ENCODE data around the gene OSBP2. TPM values are rescaled to one million over a fixed set of nuclear protein-coding genes. Genes with fewer than 3 reads are reported as not detected.

The OSBP2 gene
- total and polyA plus RNA-seq, 4 donors: 0.18 to 3.9 (median 0.88) TPM

GRCh38 chr22:30918761-30919160 is 224.1 kb downstream of the OSBP2 start:
- Histone ChIP-seq H3K9me3 (ENCODE audit: control insufficient read depth, low read length) (peaks cover 1% of the 10 kb centered on the region), H3K27ac (ENCODE audit: low read depth in 1 of 2, low read length in 2 of 2) (no peak overlapping the region), H3K27me3 (ENCODE audit: control insufficient read depth in 1 of 2, insufficient read depth in 2 of 2, low read length in 1 of 2) (no peaks in the 10 kb centered on the region), H3K36me3 (ENCODE audit: control insufficient read depth in 1 of 2, insufficient read depth in 2 of 2, low read length in 1 of 2) (no peaks in the 10 kb centered on the region), H3K4me1 (ENCODE audit: control insufficient read depth in 1 of 2, insufficient read depth in 2 of 2, low read length in 2 of 2) (peaks cover 0 to 2% of the 10 kb centered on the region in 2 donors), H3K4me3 (ENCODE audit: low read length in 2 of 2) (no peak overlapping the region)
- DNase-seq (no peak), ATAC-seq (ENCODE audit: low FRiP score) (no peak)
- intact Hi-C loops (cut with DNase I): no loop called here
- 89 to 91% methylated on average over 7 of the region's 7 CpGs for WGBS, 2 donors

GRCh38 chr22:30919973-30920372 is 225.3 kb downstream of the OSBP2 start:
- DNase-seq (no peak), ATAC-seq (ENCODE audit: low FRiP score) (no peak)
- Histone ChIP-seq H3K4me1 (ENCODE audit: control insufficient read depth in 1 of 2, insufficient read depth in 2 of 2, low read length in 2 of 2) (peaks cover 0 to 2% of the 10 kb centered on the region in 2 donors), H3K4me3 (ENCODE audit: low read length in 2 of 2) (no peak overlapping the region), H3K36me3 (ENCODE audit: control insufficient read depth in 1 of 2, insufficient read depth in 2 of 2, low read length in 1 of 2) (no peaks in the 10 kb centered on the region), H3K27me3 (ENCODE audit: control insufficient read depth in 1 of 2, insufficient read depth in 2 of 2, low read length in 1 of 2) (no peaks in the 10 kb centered on the region), H3K27ac (ENCODE audit: low read depth in 1 of 2, low read length in 2 of 2) (no peak overlapping the region), H3K9me3 (ENCODE audit: control insufficient read depth, low read length) (peaks cover 1% of the 10 kb centered on the region)
- 84 to 86% methylated on average over 7 of the region's 7 CpGs for WGBS, 2 donors
- intact Hi-C loops (cut with DNase I): loop anchor here (2.0 to 10.0 kb wide), 3 partner anchors 155 to 285 kb away; partner anchors contain the start of gene SLC35E4 (in 2 of the 2)

GRCh38 chr22:30920407-30920806 is 225.7 kb downstream of the OSBP2 start:
- Histone ChIP-seq H3K36me3 (ENCODE audit: control insufficient read depth in 1 of 2, insufficient read depth in 2 of 2, low read length in 1 of 2) (peaks cover 0 to 2% of the 10 kb centered on the region in 2 donors), H3K9me3 (ENCODE audit: control insufficient read depth, low read length) (peaks cover 1% of the 10 kb centered on the region), H3K27me3 (ENCODE audit: control insufficient read depth in 1 of 2, insufficient read depth in 2 of 2, low read length in 1 of 2) (no peaks in the 10 kb centered on the region), H3K27ac (ENCODE audit: low read depth in 1 of 2, low read length in 2 of 2) (no peak overlapping the region), H3K4me3 (ENCODE audit: low read length in 2 of 2) (no peak overlapping the region), H3K4me1 (ENCODE audit: control insufficient read depth in 1 of 2, insufficient read depth in 2 of 2, low read length in 2 of 2) (peaks cover 0 to 2% of the 10 kb centered on the region in 2 donors)
- ATAC-seq (ENCODE audit: low FRiP score): peak; percentile 80
- intact Hi-C loops (cut with DNase I): loop anchor here (2.0 to 10.0 kb wide), 3 partner anchors 156 to 286 kb away; partner anchors contain the start of gene SLC35E4 (in 2 of the 2)
- WGBS, 2 donors: 1 to 2% methylated on average over 9 of the region's 9 CpGs
- DNase-seq: peak; percentile 84 to 95

GRCh38 chr22:30921108-30921507 is 226.4 kb downstream of the OSBP2 start:
- H3K4me3 ChIP-seq (ENCODE audit: low read length in 2 of 2): no peak overlapping the region
- H3K27me3 ChIP-seq (ENCODE audit: control insufficient read depth in 1 of 2, insufficient read depth in 2 of 2, low read length in 1 of 2): no peaks in the 10 kb centered on the region
- ATAC-seq (ENCODE audit: low FRiP score) (no peak), DNase-seq (no peak)
- peaks cover 0 to 5% of the 10 kb centered on the region in 2 donors for H3K36me3 ChIP-seq (ENCODE audit: control insufficient read depth in 1 of 2, insufficient read depth in 2 of 2, low read length in 1 of 2)
- peaks cover 0 to 2% of the 10 kb centered on the region in 2 donors for H3K4me1 ChIP-seq (ENCODE audit: control insufficient read depth in 1 of 2, insufficient read depth in 2 of 2, low read length in 2 of 2)
- 74 to 79% methylated on average over 6 of the region's 6 CpGs for WGBS, 2 donors
- intact Hi-C loops (cut with DNase I): loop anchor here (2.0 to 10.0 kb wide), 3 partner anchors 156 to 286 kb away; partner anchors contain the start of gene SLC35E4 (in 2 of the 2)
- H3K9me3 ChIP-seq (ENCODE audit: control insufficient read depth, low read length): peaks cover 1% of the 10 kb centered on the region
- H3K27ac ChIP-seq (ENCODE audit: low read depth in 1 of 2, low read length in 2 of 2): no peak overlapping the region

GRCh38 chr22:30922151-30922611 is 227.5 kb downstream of the OSBP2 start:
- intact Hi-C loops (cut with DNase I): loop anchor here (5.0 to 10.0 kb wide), 2 partner anchors 160 to 287 kb away; partner anchors contain the start of gene SLC35E4 (in 2 of the 2)
- peaks cover 0 to 2% of the 10 kb centered on the region in 2 donors for H3K4me1 ChIP-seq (ENCODE audit: control insufficient read depth in 1 of 2, insufficient read depth in 2 of 2, low read length in 2 of 2)
- DNase-seq: peak; percentile 86 to 91
- WGBS, 2 donors: 42 to 65% methylated on average over 34 of the region's 34 CpGs
- peak overlapping the region in 1 of 2 donors; percentile 7 for H3K27ac ChIP-seq (ENCODE audit: low read depth in 1 of 2, low read length in 2 of 2)
- peaks cover 2 to 5% of the 10 kb centered on the region in 2 donors for H3K36me3 ChIP-seq (ENCODE audit: control insufficient read depth in 1 of 2, insufficient read depth in 2 of 2, low read length in 1 of 2)
- peak; percentile 62 for ATAC-seq (ENCODE audit: low FRiP score)
- H3K27me3 ChIP-seq (ENCODE audit: control insufficient read depth in 1 of 2, insufficient read depth in 2 of 2, low read length in 1 of 2): no peaks in the 10 kb centered on the region
- H3K9me3 ChIP-seq (ENCODE audit: control insufficient read depth, low read length): peaks cover 1% of the 10 kb centered on the region
- peak overlapping the region in 1 of 2 donors; percentile 75 for H3K4me3 ChIP-seq (ENCODE audit: low read length in 2 of 2)

GRCh38 chr22:30923168-30923900 is 228.7 kb downstream of the OSBP2 start:
- WGBS, 2 donors: 77 to 79% methylated on average over 9 of the region's 9 CpGs
- intact Hi-C loops (cut with DNase I): loop anchor here (5.0 to 10.0 kb wide), 2 partner anchors 161 to 289 kb away; partner anchors contain the start of gene SLC35E4 (in 2 of the 2)
- no peak overlapping the region for H3K4me3 ChIP-seq (ENCODE audit: low read length in 2 of 2)
- H3K4me1 ChIP-seq (ENCODE audit: control insufficient read depth in 1 of 2, insufficient read depth in 2 of 2, low read length in 2 of 2): peaks cover 0 to 2% of the 10 kb centered on the region in 2 donors
- DNase-seq: no peak
- H3K27me3 ChIP-seq (ENCODE audit: control insufficient read depth in 1 of 2, insufficient read depth in 2 of 2, low read length in 1 of 2): no peaks in the 10 kb centered on the region
- peak overlapping the region in 1 of 2 donors; percentile 25 for H3K27ac ChIP-seq (ENCODE audit: low read depth in 1 of 2, low read length in 2 of 2)
- H3K9me3 ChIP-seq (ENCODE audit: control insufficient read depth, low read length): peaks cover 1% of the 10 kb centered on the region
- ATAC-seq (ENCODE audit: low FRiP score): no peak
- peaks cover 4 to 13% of the 10 kb centered on the region in 2 donors for H3K36me3 ChIP-seq (ENCODE audit: control insufficient read depth in 1 of 2, insufficient read depth in 2 of 2, low read length in 1 of 2)

- Histone ChIP-seq H3K27me3 (ENCODE audit: control insufficient read depth in 1 of 2, insufficient read depth in 2 of 2, low read length in 1 of 2) (no peaks in the 10 kb centered on the region), H3K27ac (ENCODE audit: low read depth in 1 of 2, low read length in 2 of 2) (no peak overlapping the region), H3K36me3 (ENCODE audit: control insufficient read depth in 1 of 2, insufficient read depth in 2 of 2, low read length in 1 of 2) (peaks cover 6 to 14% of the 10 kb centered on the region in 2 donors), H3K4me3 (ENCODE audit: low read length in 2 of 2) (no peak overlapping the region), H3K9me3 (ENCODE audit: control insufficient read depth, low read length) (no peaks in the 10 kb centered on the region), H3K4me1 (ENCODE audit: control insufficient read depth in 1 of 2, insufficient read depth in 2 of 2, low read length in 2 of 2) (no peaks in the 10 kb centered on the region)
- DNase-seq (no peak), ATAC-seq (ENCODE audit: low FRiP score) (no peak)
- intact Hi-C loops (cut with DNase I): loop anchor here (10.0 kb wide), 1 partner anchor 291 kb away; the partner anchor contains the start of gene SLC35E4 (in 2 of the 2)
- WGBS, 2 donors: 84 to 91% methylated on average over 5 of the region's 5 CpGs
These were observed 231.0 kb downstream of the OSBP2 start for GRCh38 chr22:30925667-30926066.

GRCh38 chr22:30926706-30927105 is 232.0 kb downstream of the OSBP2 start:
- Histone ChIP-seq H3K4me1 (ENCODE audit: control insufficient read depth in 1 of 2, insufficient read depth in 2 of 2, low read length in 2 of 2) (no peaks in the 10 kb centered on the region), H3K27me3 (ENCODE audit: control insufficient read depth in 1 of 2, insufficient read depth in 2 of 2, low read length in 1 of 2) (no peaks in the 10 kb centered on the region), H3K4me3 (ENCODE audit: low read length in 2 of 2) (no peak overlapping the region), H3K27ac (ENCODE audit: low read depth in 1 of 2, low read length in 2 of 2) (no peak overlapping the region), H3K9me3 (ENCODE audit: control insufficient read depth, low read length) (no peaks in the 10 kb centered on the region), H3K36me3 (ENCODE audit: control insufficient read depth in 1 of 2, insufficient read depth in 2 of 2, low read length in 1 of 2) (peaks cover 6 to 18% of the 10 kb centered on the region in 2 donors)
- intact Hi-C loops (cut with DNase I): loop anchor here (10.0 kb wide), 1 partner anchor 292 kb away; the partner anchor contains the start of gene SLC35E4 (in 2 of the 2)
- 89 to 90% methylated on average over 4 of the region's 4 CpGs for WGBS, 2 donors
- DNase-seq (no peak), ATAC-seq (ENCODE audit: low FRiP score) (no peak)

All from aorta (tissue), 5 donors.